Measurements from ENCODE around the gene CDK9. TPM values are rescaled to one million over a fixed set of nuclear protein-coding genes. Genes with fewer than 3 reads are reported as not detected.

The CDK9 gene
- total RNA-seq, 4 donors from 2014 or later: 66.6 to 112 (median 87.6) TPM

- WGBS, 2 donors: 76 to 80% methylated on average over 9 of the region's 9 CpGs
- Histone ChIP-seq H3K27me3 (no peaks in the 10 kb centered on the region), H3K36me3 (peaks cover 8 to 67% (median 35%) of the 10 kb centered on the region in 3 donors), H3K27ac (peak overlapping the region in 1 of 4 donors; percentile 46), H3K4me1 (peaks cover 0 to 42% (median 12%) of the 10 kb centered on the region in 4 donors), H3K9me3 (no peaks in the 10 kb centered on the region), H3K4me3 (no peak overlapping the region)
- DNase-seq (ENCODE audit: low spot score in 2 of 2): no peak
- no peak for TF ChIP-seq POLR2A (IDR thresholded peaks at IDR 0.05)
- TF ChIP-seq EP300 (IDR thresholded peaks at IDR 0.05): no peak
- no peak for TF ChIP-seq CTCF (IDR thresholded peaks at IDR 0.05)
Measured at GRCh38 chr9:127790094-127790855, 4.4 kb downstream of the CDK9 start.

- Histone ChIP-seq H3K4me3 (no peak overlapping the region), H3K9me3 (no peaks in the 10 kb centered on the region), H3K36me3 (peaks cover 8 to 67% (median 35%) of the 10 kb centered on the region in 3 donors), H3K27ac (no peak overlapping the region), H3K27me3 (no peaks in the 10 kb centered on the region), H3K4me1 (peaks cover 0 to 47% (median 15%) of the 10 kb centered on the region in 4 donors)
- 79 to 90% methylated on average over 4 of the region's 4 CpGs for WGBS, 2 donors
- DNase-seq (ENCODE audit: low spot score in 2 of 2): no peak
- TF ChIP-seq POLR2A (IDR thresholded peaks at IDR 0.05) (no peak), CTCF (IDR thresholded peaks at IDR 0.05) (no peak), EP300 (IDR thresholded peaks at IDR 0.05) (no peak)
Measured at GRCh38 chr9:127791085-127791484, 5.3 kb downstream of the CDK9 start.

GRCh38 chr9:127792417-127793031 lies 6.7 kb downstream of the CDK9 start:
- Histone ChIP-seq H3K27me3 (no peaks in the 10 kb centered on the region), H3K4me3 (no peak overlapping the region), H3K27ac (peak overlapping the region in 1 of 4 donors; percentile 42), H3K36me3 (peaks cover 8 to 61% (median 32%) of the 10 kb centered on the region in 3 donors), H3K9me3 (no peaks in the 10 kb centered on the region), H3K4me1 (peaks cover 0 to 49% (median 16%) of the 10 kb centered on the region in 4 donors)
- WGBS, 2 donors: 67 to 71% methylated on average over 7 of the region's 7 CpGs
- no peak for DNase-seq (ENCODE audit: low spot score in 2 of 2)
- TF ChIP-seq POLR2A (IDR thresholded peaks at IDR 0.05): no peak
- TF ChIP-seq EP300 (IDR thresholded peaks at IDR 0.05): no peak
- no peak for TF ChIP-seq CTCF (IDR thresholded peaks at IDR 0.05)

GRCh38 chr9:127793093-127793708 lies 7.4 kb downstream of the CDK9 start:
- TF ChIP-seq POLR2A (IDR thresholded peaks at IDR 0.05) (no peak), CTCF (IDR thresholded peaks at IDR 0.05) (no peak), EP300 (IDR thresholded peaks at IDR 0.05) (no peak)
- Histone ChIP-seq H3K4me3 (no peak overlapping the region), H3K36me3 (peaks cover 7 to 55% (median 25%) of the 10 kb centered on the region in 3 donors), H3K27ac (peak overlapping the region in 3 of 4 donors; percentile 7 to 42 (median 38)), H3K9me3 (no peaks in the 10 kb centered on the region), H3K27me3 (no peaks in the 10 kb centered on the region), H3K4me1 (peaks cover 0 to 43% (median 16%) of the 10 kb centered on the region in 4 donors)
- no peak for DNase-seq (ENCODE audit: low spot score in 2 of 2)
- WGBS, 2 donors: 64 to 68% methylated on average over 8 of the region's 8 CpGs

All from tibial nerve (tissue), 4 donors.